GM23338 (cell line): ENCODE results near the gene COL18A1.

Experiments
- CREB1 ChIP-seq: fragments of 250-450 bp; sonication (Bioruptor Pico); IDR thresholded peaks from 2 replicates; pipeline ENCODE4 v1.5.0; 2020; ENCODE audit warnings: low read depth, mild to moderate bottlenecking, moderate library complexity
- ETS1 ChIP-seq: IDR thresholded peaks from 2 replicates; pipeline ENCODE4 v1.6.1; 2016; ENCODE audit warnings: antibody characterized with exemption
- EZH2 ChIP-seq: fragments of 200-600 bp; sonication (generic); IDR thresholded peaks from one replicate; pipeline ENCODE4 v1.8.0; 2017; ENCODE audit warnings: antibody characterized with exemption, mild to moderate bottlenecking, low read depth; ENCODE audit not compliant: unreplicated experiment
- EZH2phosphoT487 ChIP-seq: fragments of 200-600 bp; sonication (generic); IDR thresholded peaks from one replicate; pipeline ENCODE4 v1.8.1; 2018; ENCODE audit warnings: antibody characterized with exemption; ENCODE audit not compliant: unreplicated experiment
- JUNB ChIP-seq: IDR thresholded peaks from one replicate; pipeline ENCODE4 v1.6.1; 2016; ENCODE audit warnings: antibody characterized with exemption; ENCODE audit not compliant: unreplicated experiment
- NANOG ChIP-seq: IDR thresholded peaks from 2 replicates; pipeline ENCODE4 v1.6.1; 2016; ENCODE audit warnings: antibody characterized with exemption, borderline replicate concordance
- POLR2AphosphoS5 ChIP-seq: IDR thresholded peaks from 2 replicates; pipeline ENCODE4 v1.6.1; 2016; ENCODE audit warnings: antibody characterized with exemption, low read depth
- ZNF331 ChIP-seq: fragments of 250-450 bp; sonication (Bioruptor Pico); IDR thresholded peaks from 2 replicates; pipeline ENCODE4 v1.5.0; 2020; ENCODE audit warnings: low read depth, mild to moderate bottlenecking, moderate library complexity
- TF ChIP-seq, protein P1 (sequence below), 2 experiments: fragments of 200-600 bp in 1 of 2; sonication (generic) in 1 of 2; conservative IDR thresholded peaks; 2 replicates each; pipeline versions ENCODE4 v1.5.1 to v1.6.1; 2016 to 2017; ENCODE audit warnings: antibody characterized with exemption in 2 of 2, low read depth in 2 of 2, mild to moderate bottlenecking in 2 of 2, moderate library complexity in 1 of 2
- TF ChIP-seq, protein P2 (sequence below): IDR thresholded peaks from one replicate; pipeline ENCODE4 v1.6.1; 2018; ENCODE audit warnings: antibody characterized with exemption; ENCODE audit not compliant: unreplicated experiment

GRCh38 chr21:45539046-45539795 lies 134.3 kb downstream of the COL18A1 start:
- TF ChIP-seq, protein P1, sequence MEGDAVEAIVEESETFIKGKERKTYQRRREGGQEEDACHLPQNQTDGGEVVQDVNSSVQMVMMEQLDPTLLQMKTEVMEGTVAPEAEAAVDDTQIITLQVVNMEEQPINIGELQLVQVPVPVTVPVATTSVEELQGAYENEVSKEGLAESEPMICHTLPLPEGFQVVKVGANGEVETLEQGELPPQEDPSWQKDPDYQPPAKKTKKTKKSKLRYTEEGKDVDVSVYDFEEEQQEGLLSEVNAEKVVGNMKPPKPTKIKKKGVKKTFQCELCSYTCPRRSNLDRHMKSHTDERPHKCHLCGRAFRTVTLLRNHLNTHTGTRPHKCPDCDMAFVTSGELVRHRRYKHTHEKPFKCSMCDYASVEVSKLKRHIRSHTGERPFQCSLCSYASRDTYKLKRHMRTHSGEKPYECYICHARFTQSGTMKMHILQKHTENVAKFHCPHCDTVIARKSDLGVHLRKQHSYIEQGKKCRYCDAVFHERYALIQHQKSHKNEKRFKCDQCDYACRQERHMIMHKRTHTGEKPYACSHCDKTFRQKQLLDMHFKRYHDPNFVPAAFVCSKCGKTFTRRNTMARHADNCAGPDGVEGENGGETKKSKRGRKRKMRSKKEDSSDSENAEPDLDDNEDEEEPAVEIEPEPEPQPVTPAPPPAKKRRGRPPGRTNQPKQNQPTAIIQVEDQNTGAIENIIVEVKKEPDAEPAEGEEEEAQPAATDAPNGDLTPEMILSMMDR (conservative IDR thresholded peaks at IDR 0.05; ENCODE audit: low read depth in 2 of 2): no peak
- TF ChIP-seq POLR2AphosphoS5: no peak
- no peak for TF ChIP-seq JUNB
- TF ChIP-seq, protein P2, sequence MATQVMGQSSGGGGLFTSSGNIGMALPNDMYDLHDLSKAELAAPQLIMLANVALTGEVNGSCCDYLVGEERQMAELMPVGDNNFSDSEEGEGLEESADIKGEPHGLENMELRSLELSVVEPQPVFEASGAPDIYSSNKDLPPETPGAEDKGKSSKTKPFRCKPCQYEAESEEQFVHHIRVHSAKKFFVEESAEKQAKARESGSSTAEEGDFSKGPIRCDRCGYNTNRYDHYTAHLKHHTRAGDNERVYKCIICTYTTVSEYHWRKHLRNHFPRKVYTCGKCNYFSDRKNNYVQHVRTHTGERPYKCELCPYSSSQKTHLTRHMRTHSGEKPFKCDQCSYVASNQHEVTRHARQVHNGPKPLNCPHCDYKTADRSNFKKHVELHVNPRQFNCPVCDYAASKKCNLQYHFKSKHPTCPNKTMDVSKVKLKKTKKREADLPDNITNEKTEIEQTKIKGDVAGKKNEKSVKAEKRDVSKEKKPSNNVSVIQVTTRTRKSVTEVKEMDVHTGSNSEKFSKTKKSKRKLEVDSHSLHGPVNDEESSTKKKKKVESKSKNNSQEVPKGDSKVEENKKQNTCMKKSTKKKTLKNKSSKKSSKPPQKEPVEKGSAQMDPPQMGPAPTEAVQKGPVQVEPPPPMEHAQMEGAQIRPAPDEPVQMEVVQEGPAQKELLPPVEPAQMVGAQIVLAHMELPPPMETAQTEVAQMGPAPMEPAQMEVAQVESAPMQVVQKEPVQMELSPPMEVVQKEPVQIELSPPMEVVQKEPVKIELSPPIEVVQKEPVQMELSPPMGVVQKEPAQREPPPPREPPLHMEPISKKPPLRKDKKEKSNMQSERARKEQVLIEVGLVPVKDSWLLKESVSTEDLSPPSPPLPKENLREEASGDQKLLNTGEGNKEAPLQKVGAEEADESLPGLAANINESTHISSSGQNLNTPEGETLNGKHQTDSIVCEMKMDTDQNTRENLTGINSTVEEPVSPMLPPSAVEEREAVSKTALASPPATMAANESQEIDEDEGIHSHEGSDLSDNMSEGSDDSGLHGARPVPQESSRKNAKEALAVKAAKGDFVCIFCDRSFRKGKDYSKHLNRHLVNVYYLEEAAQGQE: no peak
- no peak for TF ChIP-seq EZH2
- no peak for TF ChIP-seq CREB1 (CRISPR knock-in tag)
- TF ChIP-seq EZH2phosphoT487: no peak
- no peak for TF ChIP-seq ETS1
- no peak for TF ChIP-seq NANOG
- no peak for TF ChIP-seq ZNF331 (CRISPR knock-in tag)
